HS-27A (cell line): ENCODE results near the gene IQCN.

ENCODE experiments used
- DNase-seq: peaks from one replicate; pipeline ENCODE4 v3.0.0-alpha.2; 2012; ENCODE audit warnings: low read depth, missing footprints

The IQCN gene

GRCh38 chr19:18304458-18305310 lies 30.4 kb upstream of the IQCN start:
- no peak for DNase-seq

GRCh38 chr19:18304208-18304457 lies 29.9 kb upstream of the IQCN start:
- DNase-seq: no peak

GRCh38 chr19:18301718-18302111 lies 27.5 kb upstream of the IQCN start:
- DNase-seq: no peak

- DNase-seq: no peak
Observed at GRCh38 chr19:18300930-18301717, 26.9 kb upstream of the IQCN start.

GRCh38 chr19:18299654-18300053 lies 25.4 kb upstream of the IQCN start:
- no peak for DNase-seq

GRCh38 chr19:18298601-18299000 lies 24.3 kb upstream of the IQCN start:
- DNase-seq: no peak

- no peak for DNase-seq
Observed at GRCh38 chr19:18297308-18297707, 23.1 kb upstream of the IQCN start.

- DNase-seq: no peak
Observed at GRCh38 chr19:18295034-18295451, 20.8 kb upstream of the IQCN start.

- no peak for DNase-seq
Observed at GRCh38 chr19:18294467-18294864, 20.2 kb upstream of the IQCN start.

GRCh38 chr19:18293642-18294466 lies 19.6 kb upstream of the IQCN start:
- DNase-seq: no peak

- no peak for DNase-seq
Observed at GRCh38 chr19:18292810-18293641, 18.8 kb upstream of the IQCN start.

- DNase-seq: no peak
Observed at GRCh38 chr19:18292462-18292809, 18.2 kb upstream of the IQCN start.

- no peak for DNase-seq
Observed at GRCh38 chr19:18291590-18292461, 17.6 kb upstream of the IQCN start.

- no peak for DNase-seq
Observed at GRCh38 chr19:18291019-18291524, 16.8 kb upstream of the IQCN start.

- DNase-seq: no peak
Observed at GRCh38 chr19:18290302-18291018, 16.2 kb upstream of the IQCN start.

GRCh38 chr19:18289471-18290301 lies 15.4 kb upstream of the IQCN start:
- no peak for DNase-seq

GRCh38 chr19:18287836-18288772 lies 13.9 kb upstream of the IQCN start:
- DNase-seq: no peak
